ENCODE results near the gene ANKRD12. TPM values are rescaled to one million over a fixed set of nuclear protein-coding genes. Genes with fewer than 3 reads are reported as not detected.

ANKRD12 gene
- total and polyA plus RNA-seq, 10 of the 15 experiments (the other 5 are each of a cell fraction or from before 2014, with no cell fraction given): 5.9 to 45.7 (median 20.2) TPM

GRCh38 chr18:9216459-9216858 lies 79.9 kb downstream of the ANKRD12 start (continued):
- TF ChIP-seq, protein P1, sequence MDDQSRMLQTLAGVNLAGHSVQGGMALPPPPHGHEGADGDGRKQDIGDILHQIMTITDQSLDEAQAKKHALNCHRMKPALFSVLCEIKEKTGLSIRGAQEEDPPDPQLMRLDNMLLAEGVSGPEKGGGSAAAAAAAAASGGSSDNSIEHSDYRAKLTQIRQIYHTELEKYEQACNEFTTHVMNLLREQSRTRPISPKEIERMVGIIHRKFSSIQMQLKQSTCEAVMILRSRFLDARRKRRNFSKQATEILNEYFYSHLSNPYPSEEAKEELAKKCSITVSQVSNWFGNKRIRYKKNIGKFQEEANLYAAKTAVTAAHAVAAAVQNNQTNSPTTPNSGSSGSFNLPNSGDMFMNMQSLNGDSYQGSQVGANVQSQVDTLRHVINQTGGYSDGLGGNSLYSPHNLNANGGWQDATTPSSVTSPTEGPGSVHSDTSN (IDR thresholded peaks at IDR 0.05; ENCODE audit: insufficient replicate concordance, low read depth, low read length): no peak
- TF ChIP-seq EGR1 (IDR thresholded peaks at IDR 0.05; ENCODE audit: borderline replicate concordance in 1 of 2, low read depth in 2 of 2, low read length in 2 of 2): no peak

- DNase-seq (ENCODE audit: low read depth, low spot score) (no peak), FAIRE-seq (no peak), ATAC-seq (no peak)
- H4K20me1 ChIP-seq (ENCODE audit: control insufficient read depth, insufficient read depth): no peaks in the 10 kb centered on the region
- H3K4me3 ChIP-seq: no peak overlapping the region
- ChIA-PET CTCF (interaction anchor here (0.6 kb wide), 1 partner anchor 8 kb away, joined by 5 read pairs; no protein-coding TSS in a partner anchor), RAD21 (ENCODE audit: unreplicated experiment) (no interaction called here), POLR2A (interaction anchor here (0.5 to 0.9 kb wide), 4 partner anchors 9 to 43 kb away, joined by 3 to 5 read pairs (median 4); no protein-coding TSS in a partner anchor), SMC1A (ENCODE audit: uncharacterized antibody, unreplicated experiment) (interaction anchor here (1.0 to 1.7 kb wide), 4 partner anchors 9 to 82 kb away, joined by 3 to 5 read pairs (median 4); no protein-coding TSS in a partner anchor)
- H3K4me2 ChIP-seq (ENCODE audit: control insufficient read depth, insufficient read depth): no peak overlapping the region
- TF ChIP-seq CEBPZ (IDR thresholded peaks at IDR 0.05; ENCODE audit: low read depth, low read length): no peak
- TF ChIP-seq LARP7 (IDR thresholded peaks at IDR 0.05): no peak
- peaks cover 0 to 16% of the 10 kb centered on the region in 2 experiments; a peak in 3 of 4 replicates for H3K36me3 ChIP-seq (ENCODE audit: control insufficient read depth in 2 of 2, insufficient read depth in 2 of 2, low read length in 1 of 2)
- no peaks in the 10 kb centered on the region for H3K79me2 ChIP-seq (ENCODE audit: control insufficient read depth, insufficient read depth, low read length)
- no peaks in the 10 kb centered on the region for H3K27me3 ChIP-seq (replicated peaks in 1 of 2; ENCODE audit: control insufficient read depth in 2 of 2, insufficient read depth in 2 of 2, low read length in 1 of 2)
- H3K27ac ChIP-seq (ENCODE audit: control insufficient read depth, insufficient read depth): no peak overlapping the region
- H2AFZ ChIP-seq (ENCODE audit: control insufficient read depth, low read depth, low read length): no peak overlapping the region
- no peak overlapping the region for H3K9ac ChIP-seq (ENCODE audit: control insufficient read depth, insufficient read depth, low read length)
- no TSS peak for BruUV-seq (replicated peaks)
- 100% methylated on average over 3 of the region's 3 CpGs for WGBS (ENCODE audit: insufficient coverage, insufficient replicate concordance, low lambda C conversion rate, missing lambda C conversion rate)
- H3K9me3 ChIP-seq (replicated peaks; ENCODE audit: control insufficient read depth, insufficient read depth, low read length): no peaks in the 10 kb centered on the region
- in situ Hi-C loops (cut with MboI): no loop called here
- H3K4me1 ChIP-seq (ENCODE audit: control insufficient read depth, insufficient read depth, low read length): no peaks in the 10 kb centered on the region
- intact Hi-C loops (cut with micrococcal nuclease; ENCODE audit: unreplicated experiment): no loop called here
Measured at GRCh38 chr18:9217743-9218451, 81.3 kb downstream of the ANKRD12 start.

All from GM12878 (cell line).